HG03460 (cell line): Measurements from ENCODE around the gene ZC3H12D.
"Not testable (repeated sequence)": the region's sequence is repeated elsewhere in the genome, so short reads cannot be mapped to it uniquely, and the experiment has no call there.

Experiments
- ATAC-seq: cut with Tn5 transposase; IDR thresholded peaks from one replicate; pipeline ENCODE4 v1.9.1; 2021; ENCODE audit not compliant: unreplicated experiment

Gene ZC3H12D

DNA sequence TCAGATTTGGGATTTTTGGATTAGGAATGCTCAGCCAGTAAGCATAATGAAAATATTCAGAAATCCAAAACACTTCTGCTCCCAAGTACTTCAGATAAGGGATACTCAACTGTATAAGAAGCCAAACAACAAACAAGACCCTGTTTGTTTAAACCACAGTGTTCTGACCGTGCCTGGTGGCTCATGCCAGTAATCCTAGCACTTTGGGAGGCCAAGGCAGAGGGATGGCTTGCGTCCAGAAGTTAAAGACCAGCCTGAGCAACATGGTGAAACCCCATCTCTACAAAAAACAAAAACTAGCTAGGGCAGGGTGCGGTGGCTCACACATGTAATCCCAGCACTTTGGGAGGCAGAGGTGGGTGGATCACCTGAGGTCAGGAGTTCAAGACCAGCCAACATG, 24.6 kb downstream of the ZC3H12D start:
- ATAC-seq, result not testable (repeated sequence)

DNA sequence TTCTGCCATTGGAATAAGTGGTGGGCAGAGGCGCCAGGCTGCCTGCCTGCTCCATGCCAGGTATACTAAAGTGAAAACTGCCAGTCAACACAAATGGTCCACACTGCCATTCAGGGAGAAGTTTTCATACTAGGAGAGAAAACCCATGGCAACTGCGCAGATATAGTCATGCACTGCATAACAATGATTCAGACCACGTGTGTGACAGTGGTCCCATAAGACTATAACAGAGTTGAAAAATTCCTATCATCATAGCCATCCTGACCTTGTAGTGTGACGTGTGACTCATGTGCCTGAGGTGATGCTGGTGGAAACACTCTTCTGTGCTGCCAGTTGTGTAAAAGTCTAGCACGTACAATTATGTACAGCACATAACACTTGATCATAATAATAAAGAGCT, 25.1 kb downstream of the ZC3H12D start:
- no peak for ATAC-seq

- no peak for ATAC-seq
These were observed 26.0 kb downstream of the ZC3H12D start for GRCh38 chr6:149458806-149459205.

DNA sequence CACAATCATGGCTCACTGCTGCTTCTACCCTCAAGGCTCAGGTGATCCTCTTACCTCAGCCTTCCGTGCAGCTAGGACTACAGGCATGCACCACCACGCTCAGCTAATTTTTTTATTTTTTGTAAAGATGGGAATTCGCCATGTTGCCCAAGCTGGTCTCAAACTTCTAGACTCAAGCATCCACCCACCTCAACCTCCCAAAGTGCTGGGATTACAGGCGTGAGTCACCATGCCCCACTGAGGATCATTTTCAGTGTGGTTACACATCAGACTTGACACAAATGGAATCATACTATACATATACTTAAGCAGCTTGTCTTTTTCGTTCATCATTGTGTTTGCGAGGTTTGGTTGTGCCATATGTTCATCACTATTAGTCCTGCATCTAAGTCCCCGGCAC, 26.6 kb downstream of the ZC3H12D start:
- no peak for ATAC-seq

DNA sequence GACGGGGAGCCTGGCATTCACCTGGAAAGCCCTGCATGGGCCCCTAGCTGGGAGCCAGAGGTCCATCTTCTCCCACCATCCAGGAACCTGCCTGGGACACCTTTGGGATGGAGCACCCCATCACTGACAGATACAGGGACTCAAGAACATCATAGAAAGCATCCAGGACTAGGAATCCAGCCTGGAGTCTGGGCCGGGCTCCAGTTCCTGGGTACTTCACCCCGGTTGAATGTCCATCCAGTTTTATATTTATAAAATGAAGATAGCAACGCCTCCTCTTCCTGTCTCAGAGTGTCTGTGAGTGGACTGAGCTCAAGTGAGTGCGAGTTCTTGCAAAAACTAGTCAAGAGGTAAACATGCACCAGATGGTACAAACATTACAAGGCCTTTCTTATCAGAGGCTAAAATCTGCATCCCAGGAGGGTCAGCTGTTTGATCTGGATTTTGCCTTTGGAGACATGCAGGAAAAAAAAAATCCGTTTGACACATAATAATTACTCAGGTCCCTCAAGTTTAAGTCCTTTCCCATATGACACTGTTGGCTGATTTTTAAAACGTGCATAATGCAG, 27.4 kb downstream of the ZC3H12D start:
- no peak for ATAC-seq

DNA sequence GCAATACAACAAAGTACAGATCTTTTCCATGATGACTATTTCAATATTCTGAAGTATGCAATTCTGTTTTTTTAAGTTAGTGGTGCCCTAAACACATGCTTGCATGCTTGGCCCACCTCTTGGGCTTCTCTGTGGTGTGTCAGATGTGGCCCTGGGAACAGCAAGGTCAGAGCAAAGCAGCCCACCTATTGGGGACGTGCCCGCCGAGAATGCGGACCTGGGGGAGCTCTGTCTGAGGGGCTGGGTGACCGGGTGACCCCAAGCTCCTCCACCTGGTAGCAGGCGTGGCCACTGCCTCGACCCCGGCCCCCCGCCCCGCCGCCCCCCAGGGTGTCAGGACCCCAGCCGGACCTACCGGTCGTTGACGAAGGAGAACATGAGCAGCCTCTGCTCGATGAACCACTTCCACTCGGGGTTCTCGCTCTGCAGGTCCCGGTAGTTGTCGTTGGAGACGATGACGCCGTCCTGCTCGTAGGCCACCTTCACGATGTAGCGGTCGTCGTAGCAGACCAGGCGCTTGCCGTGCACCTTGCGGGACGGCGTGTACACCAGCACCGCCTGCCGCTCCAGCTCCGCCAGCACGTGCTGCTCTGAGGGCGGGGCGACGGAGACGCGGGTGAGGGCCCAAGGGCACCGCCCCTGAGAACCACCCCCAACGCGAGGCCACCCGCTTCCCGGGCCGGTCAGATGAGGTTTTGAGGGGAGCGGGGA, 28.3 kb downstream of the ZC3H12D start:
- ATAC-seq, result no peak

GRCh38 chr6:149455031-149455732, 29.6 kb downstream of the ZC3H12D start:
- no peak for ATAC-seq

- ATAC-seq, result no peak
These were observed 30.4 kb downstream of the ZC3H12D start for GRCh38 chr6:149454346-149454848.

DNA sequence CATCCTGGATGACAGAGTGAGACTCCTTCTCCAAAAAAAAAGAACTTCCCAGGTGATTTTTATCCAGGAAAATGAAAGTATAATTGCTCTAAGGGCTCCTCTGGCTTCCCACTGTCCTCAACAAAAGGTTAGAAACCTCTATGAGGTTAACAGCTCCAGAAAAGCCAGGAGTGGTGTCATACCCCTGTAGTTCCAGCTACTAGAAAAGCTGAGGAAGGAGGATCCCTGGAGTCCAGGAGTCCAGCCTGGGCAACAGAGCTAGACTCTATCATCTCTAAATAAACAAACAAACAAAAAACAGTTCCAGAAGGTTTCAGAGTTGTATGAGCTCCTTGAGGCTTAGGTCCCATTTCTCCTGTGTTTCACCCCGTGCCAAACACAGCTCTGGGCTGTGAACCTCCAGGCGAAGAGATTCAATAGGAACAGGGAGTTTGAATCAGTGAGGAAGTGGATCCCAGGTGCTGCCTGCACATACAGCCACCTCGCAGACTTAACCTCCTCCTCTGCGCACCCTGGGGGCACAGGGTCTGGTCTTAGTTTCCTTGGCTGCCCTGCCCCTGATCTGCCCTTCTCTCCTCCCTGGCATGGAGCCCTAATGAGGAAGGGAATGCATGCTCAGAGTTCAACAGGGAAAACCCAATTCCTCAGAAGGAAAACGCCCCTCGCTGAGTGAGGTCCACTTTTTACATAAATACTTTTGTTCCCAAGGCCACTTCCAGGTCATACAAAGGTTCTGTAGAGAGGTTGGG, 31.0 kb downstream of the ZC3H12D start:
- ATAC-seq, result no peak

DNA sequence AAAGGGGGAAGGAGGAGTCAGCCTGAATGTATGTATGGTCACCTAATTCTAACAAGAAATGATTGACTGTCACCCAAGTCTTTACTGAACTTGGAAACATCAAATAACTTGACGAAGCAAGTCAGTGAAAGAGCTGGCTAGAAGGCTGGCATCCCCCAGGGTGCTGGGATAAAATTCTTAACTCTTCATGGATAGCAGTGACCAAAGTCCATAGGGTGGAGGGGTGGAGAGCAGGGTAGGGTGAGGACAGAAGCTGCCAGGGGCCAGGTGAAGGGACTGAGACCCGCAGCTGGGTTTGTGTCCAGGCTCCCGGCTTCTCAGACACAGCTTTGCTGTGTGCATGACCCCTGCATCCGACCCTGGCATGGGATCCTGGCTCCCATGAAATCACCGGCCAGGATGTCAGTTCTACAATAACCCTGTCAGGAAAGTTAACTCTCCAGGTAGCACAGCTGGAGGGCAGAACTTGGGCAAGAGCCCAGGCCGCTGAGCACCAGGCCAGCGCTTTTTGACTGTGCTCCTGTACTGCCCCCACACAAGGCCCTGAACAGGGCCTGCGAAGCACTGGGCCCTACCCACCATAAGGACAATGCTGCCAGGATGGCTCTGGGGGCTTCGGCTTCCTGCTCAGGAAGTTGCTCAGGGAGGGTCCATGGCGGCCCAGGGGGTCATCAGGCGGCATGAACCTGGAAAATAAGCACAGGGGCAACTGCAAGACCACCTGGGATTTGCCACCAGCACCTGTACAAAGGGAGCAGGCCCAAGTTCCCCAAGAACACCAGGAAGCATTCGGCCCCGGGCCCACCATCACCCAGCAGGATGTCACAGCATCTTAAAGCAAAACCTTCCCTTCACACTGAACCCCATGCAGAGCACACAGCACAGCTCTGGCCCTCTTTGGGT, 32.5 kb downstream of the ZC3H12D start:
- ATAC-seq, result no peak

GRCh38 chr6:149451376-149452036, 33.3 kb downstream of the ZC3H12D start:
- ATAC-seq, result no peak

- no peak for ATAC-seq
These were observed 34.0 kb downstream of the ZC3H12D start for GRCh38 chr6:149450679-149451375.

GRCh38 chr6:149449831-149450678, 34.8 kb downstream of the ZC3H12D start:
- no peak for ATAC-seq

- ATAC-seq, result no peak
These were observed 35.9 kb downstream of the ZC3H12D start for GRCh38 chr6:149448821-149449453.

DNA sequence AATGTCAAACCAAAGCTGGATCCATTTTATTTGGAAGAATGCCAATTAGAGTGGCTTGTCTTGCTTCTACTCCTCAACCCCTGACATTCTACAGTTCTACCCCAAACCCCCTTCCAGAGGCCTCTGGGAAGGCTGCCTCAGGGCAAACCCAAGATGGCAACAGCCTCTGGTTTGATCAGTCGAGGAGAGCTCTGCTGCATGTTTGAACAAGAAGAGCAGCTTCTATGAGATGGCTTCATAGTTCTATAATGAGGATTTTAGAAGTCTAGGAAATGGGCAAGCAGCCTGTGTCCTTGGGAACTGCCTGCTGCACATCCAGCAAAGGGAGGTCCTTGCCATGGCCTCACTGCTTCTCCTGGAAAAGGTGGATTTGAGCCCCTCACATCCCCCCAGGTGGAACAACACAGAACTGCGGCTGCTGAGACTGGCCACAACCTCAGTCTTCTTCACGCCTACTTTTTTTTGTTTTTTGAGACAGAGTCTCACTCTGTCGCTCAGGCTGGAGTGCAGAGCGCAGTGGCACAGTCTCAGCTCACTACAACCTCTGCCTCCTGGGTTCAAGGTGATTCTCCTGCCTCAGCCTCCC, 37.9 kb downstream of the ZC3H12D start:
- no peak for ATAC-seq

GRCh38 chr6:149445573-149445972, 39.2 kb downstream of the ZC3H12D start:
- peak; percentile 13 for ATAC-seq

DNA sequence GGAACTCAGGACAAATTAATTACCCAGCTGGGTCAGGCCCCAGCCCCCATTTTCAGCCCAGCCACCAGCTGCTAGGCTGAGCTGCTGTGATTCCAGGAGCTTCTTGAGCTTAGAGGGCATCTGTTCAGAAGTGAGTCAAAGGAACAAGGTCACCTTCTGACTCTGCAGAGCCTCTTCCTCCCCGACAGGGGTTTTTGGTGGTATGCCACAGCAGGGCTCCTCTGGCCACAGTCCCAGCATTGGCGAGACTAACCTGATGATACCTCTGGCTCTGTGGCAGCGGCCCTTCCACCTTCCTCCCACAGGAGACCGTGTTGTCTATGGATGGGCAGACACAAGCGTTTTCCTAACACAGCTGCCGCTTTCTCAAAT, 39.7 kb downstream of the ZC3H12D start:
- peak; percentile 47 for ATAC-seq
